Measurements from ENCODE around the gene PIEZO2.

DNA sequence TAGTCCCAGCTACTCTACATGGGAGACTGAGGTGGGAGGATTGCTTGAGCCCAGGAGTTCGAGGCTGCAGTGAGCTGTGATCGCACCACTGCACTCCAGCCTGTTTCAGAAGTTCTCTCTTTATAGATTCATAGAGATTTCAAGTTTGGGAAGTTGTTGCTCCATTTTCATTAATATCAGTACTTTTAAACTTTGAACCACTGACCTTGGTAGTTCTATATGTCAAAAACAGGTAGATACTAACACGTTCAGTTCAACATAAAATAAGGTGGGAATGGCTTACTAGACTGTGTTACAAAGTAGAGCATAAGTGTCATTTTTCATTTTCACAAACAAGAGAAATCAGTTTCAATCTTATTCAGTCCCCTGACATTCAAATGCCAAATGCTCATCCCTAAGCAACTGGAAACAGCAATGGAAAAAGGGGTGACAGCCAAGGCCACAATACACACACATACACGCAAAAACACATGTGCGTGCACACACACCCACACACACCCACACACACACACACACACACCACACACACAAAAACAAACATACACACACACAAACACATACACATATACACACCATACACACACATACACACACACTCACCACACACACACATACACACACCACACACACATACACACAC is 71.7 kb downstream of the PIEZO2 start:
- TF ChIP-seq POLR2AphosphoS5 (IDR thresholded peaks at IDR 0.05; ENCODE audit: low read depth, low read length) (no peak), POLR2A (IDR thresholded peaks at IDR 0.05; ENCODE audit: low read depth, low read length) (no peak)

Measured in GM12892 (cell line).